GM23338 (cell line): ENCODE results near the gene TMEM132A. TPM values are rescaled to one million over a fixed set of nuclear protein-coding genes. Genes with fewer than 3 reads are reported as not detected.

Source experiments
- ATAC-seq: fragments of 200-7000 bp; cut with Tn5 transposase; 3 replicates; pipeline ENCODE4 v1.9.1; 2020
- DNase-seq: peaks from one replicate; pipeline ENCODE4 v3.0.0-alpha.2; 2015; ENCODE audit warnings: low spot score
- H2AFZ ChIP-seq: fragments of 200-600 bp; sonication (generic); 2 replicates; pipeline ENCODE4 v1.8.0; 2016; ENCODE audit warnings: antibody characterized with exemption, mild to moderate bottlenecking, moderate library complexity
- H3F3A ChIP-seq: fragments of 200-600 bp; sonication (generic); replicated peaks from 2 replicates; pipeline ENCODE4 v1.8.0; 2017; ENCODE audit warnings: antibody characterized with exemption, mixed run types, low read depth
- H3K27ac ChIP-seq: fragments of 200-600 bp; sonication (generic); 2 replicates; pipeline ENCODE4 v1.6.1; 2016; ENCODE audit warnings: low read depth
- H3K27me3 ChIP-seq: fragments of 200-600 bp; sonication (generic); 2 replicates; pipeline ENCODE4 v1.8.0; 2016; ENCODE audit warnings: mild to moderate bottlenecking, mixed run types, moderate library complexity; ENCODE audit not compliant: insufficient read depth
- H3K36me3 ChIP-seq: fragments of 200-600 bp; sonication (generic); 2 replicates; pipeline ENCODE4 v1.8.0; 2016; ENCODE audit warnings: mild to moderate bottlenecking; ENCODE audit not compliant: insufficient read depth
- H3K4me1 ChIP-seq: fragments of 200-600 bp; sonication (generic); 2 replicates; pipeline ENCODE4 v1.8.0; 2016; ENCODE audit warnings: mild to moderate bottlenecking, moderate library complexity; ENCODE audit not compliant: insufficient read depth
- H3K4me2 ChIP-seq: fragments of 200-600 bp; sonication (generic); 2 replicates; pipeline ENCODE4 v1.7.1; 2017; ENCODE audit warnings: mixed run types
- H3K4me3 ChIP-seq: fragments of 200-600 bp; sonication (generic); 2 replicates; pipeline ENCODE4 v1.6.1; 2016; ENCODE audit warnings: mixed run types
- H3K79me2 ChIP-seq: fragments of 200-600 bp; sonication (generic); replicated peaks from 2 replicates; pipeline ENCODE4 v1.8.0; 2017; ENCODE audit warnings: mild to moderate bottlenecking; ENCODE audit not compliant: insufficient read depth
- H3K9me2 ChIP-seq: fragments of 200-600 bp; sonication (generic); 2 replicates; pipeline ENCODE4 v1.8.0; 2017; ENCODE audit not compliant: insufficient read depth
- H4K20me1 ChIP-seq: fragments of 200-600 bp; sonication (generic); replicated peaks from 2 replicates; pipeline ENCODE4 v1.8.0; 2017; ENCODE audit warnings: mild to moderate bottlenecking; ENCODE audit not compliant: insufficient read depth
- H3K27ac Mint-ChIP-seq: 2 replicates; pipeline ENCODE4 v1.8.0; 2020; ENCODE audit warnings: inconsistent platforms, mild to moderate bottlenecking, moderate library complexity, mixed read lengths
- H3K27me3 Mint-ChIP-seq: 3 replicates; pipeline ENCODE4 v1.8.0; 2022; ENCODE audit warnings: low read depth, mild to moderate bottlenecking, moderate library complexity, mixed read lengths, inconsistent platforms; ENCODE audit not compliant: insufficient read depth, poor library complexity
- H3K36me3 Mint-ChIP-seq: 3 replicates; pipeline ENCODE4 v1.8.0; 2021; ENCODE audit warnings: low read depth, mild to moderate bottlenecking, inconsistent platforms, moderate library complexity, mixed read lengths
- H3K4me1 Mint-ChIP-seq: 3 replicates; pipeline ENCODE4 v1.8.0; 2020; ENCODE audit warnings: mild to moderate bottlenecking, inconsistent platforms, mixed read lengths
- H3K4me3 Mint-ChIP-seq: 3 replicates; pipeline ENCODE4 v1.8.0; 2021; ENCODE audit warnings: moderate library complexity, mild to moderate bottlenecking, inconsistent platforms, mixed read lengths
- H3K9me3 Mint-ChIP-seq: 3 replicates; pipeline ENCODE4 v1.8.0; 2020; ENCODE audit warnings: moderate library complexity, mild to moderate bottlenecking, inconsistent platforms, mixed read lengths
- CTCF ChIP-seq, 2 experiments: fragments of 200-600 bp in 1 of 2; sonication (generic) in 1 of 2; conservative IDR thresholded peaks; 2 replicates each; pipeline versions ENCODE4 v1.5.1 to v1.6.1; 2016 to 2017; ENCODE audit warnings: antibody characterized with exemption in 2 of 2, low read depth in 2 of 2, mild to moderate bottlenecking in 2 of 2, moderate library complexity in 1 of 2
- ETS1 ChIP-seq: IDR thresholded peaks from 2 replicates; pipeline ENCODE4 v1.6.1; 2016; ENCODE audit warnings: antibody characterized with exemption
- JUNB ChIP-seq: IDR thresholded peaks from one replicate; pipeline ENCODE4 v1.6.1; 2016; ENCODE audit warnings: antibody characterized with exemption; ENCODE audit not compliant: unreplicated experiment
- STAT1 ChIP-seq: IDR thresholded peaks from one replicate; pipeline ENCODE4 v1.6.1; 2016; ENCODE audit warnings: antibody characterized with exemption; ENCODE audit not compliant: unreplicated experiment
- ZNF114 ChIP-seq: fragments of 250-450 bp; sonication (Bioruptor Pico); IDR thresholded peaks from 2 replicates; pipeline ENCODE4 v1.5.0; 2020; ENCODE audit warnings: mild to moderate bottlenecking, moderate library complexity
- ZNF331 ChIP-seq: fragments of 250-450 bp; sonication (Bioruptor Pico); IDR thresholded peaks from 2 replicates; pipeline ENCODE4 v1.5.0; 2020; ENCODE audit warnings: low read depth, mild to moderate bottlenecking, moderate library complexity
- ZNF462 ChIP-seq: fragments of 250-450 bp; sonication (Bioruptor Pico); IDR thresholded peaks from 2 replicates; pipeline ENCODE4 v1.5.0; 2020; ENCODE audit warnings: mild to moderate bottlenecking, moderate library complexity
- polyA plus RNA-seq: library from polyadenylated mRNA; unstranded; fragments of >200 nt; fragmentation: Nextera tagmentation; extraction: Ambion mirVana; gene quantifications from 2 replicates; pipeline ENCODE4 v1.2.1, GENCODE V29; 2016
- total RNA-seq: library from RNA; depleted of rRNA; stranded (reverse); fragments of >200 nt; shearing (Covaris generic); gene quantifications from 2 replicates; pipeline ENCODE4 v1.2.3, GENCODE V29; 2014

Gene TMEM132A
- total and polyA plus RNA-seq, 2 experiments from 2014 or later = 36.2 to 96.6 TPM

- Histone ChIP-seq H4K20me1 (peaks cover 31% of the 10 kb centered on the region), H3K4me2 (no peak overlapping the region), H3K4me1 (peaks cover 12% of the 10 kb centered on the region), H3F3A (peaks cover 5% of the 10 kb centered on the region; the same call in 1 of the 2 replicates), H3K36me3 (peaks cover 23% of the 10 kb centered on the region), H3K27ac (no peak overlapping the region), H3K79me2 (peaks cover 38% of the 10 kb centered on the region), H3K27me3 (no peaks in the 10 kb centered on the region), H2AFZ (no peak overlapping the region), H3K9me2 (no peaks in the 10 kb centered on the region), H3K4me3 (no peak overlapping the region)
- no peak for DNase-seq
- Mint-ChIP-seq H3K27me3 (no peaks in the 10 kb centered on the region), H3K27ac (no peak overlapping the region), H3K36me3 (peaks cover 61% of the 10 kb centered on the region), H3K4me1 (peaks cover 16% of the 10 kb centered on the region), H3K4me3 (no peak overlapping the region), H3K9me3 (no peaks in the 10 kb centered on the region)
- no peak for ATAC-seq
- TF ChIP-seq ZNF462 (no peak), JUNB (no peak), ETS1 (no peak), STAT1 (no peak), ZNF331 (CRISPR knock-in tag) (no peak), ZNF114 (no peak), CTCF (conservative IDR thresholded peaks at IDR 0.05; ENCODE audit: low read depth in 2 of 2) (no peak)
Measured at GRCh38 chr11:60902625-60903024, 21.6 kb upstream of the TMEM132A start.
